Smooth muscle cell (in vitro differentiated cells): Measurements from ENCODE around the gene CNTNAP2. TPM values are rescaled to one million over a fixed set of nuclear protein-coding genes. Genes with fewer than 3 reads are reported as not detected.
A peak's percentile ranks its signal among the peaks of the same experiment; 100 is the strongest.

Source experiments
- DNase-seq: peaks from one replicate; lab custom pipeline; 2025; ENCODE audit not compliant: unreplicated experiment; lab: John Stamatoyannopoulos, UW
- H2AFZ ChIP-seq: fragments of 200-600 bp; sonication (generic); 2 replicates; pipeline ENCODE4 v1.6.0; 2016; ENCODE audit warnings: antibody characterized with exemption, low read depth, mild to moderate bottlenecking
- H3F3A ChIP-seq: fragments of 200-600 bp; sonication (generic); 2 replicates; pipeline ENCODE4 v1.6.0; 2017; ENCODE audit warnings: antibody characterized with exemption, low read depth
- H3K27ac ChIP-seq: fragments of 200-600 bp; sonication (generic); 2 replicates; pipeline ENCODE4 v1.5.1; 2016; ENCODE audit warnings: low read depth, mild to moderate bottlenecking
- H3K27me3 ChIP-seq: fragments of 200-600 bp; sonication (generic); 2 replicates; pipeline ENCODE4 v1.6.1; 2016; ENCODE audit warnings: low read depth, mild to moderate bottlenecking
- H3K36me3 ChIP-seq: fragments of 200-600 bp; sonication (generic); 2 replicates; pipeline ENCODE4 v1.5.1; 2016; ENCODE audit warnings: low read depth
- H3K4me1 ChIP-seq: fragments of 200-600 bp; sonication (generic); 2 replicates; pipeline ENCODE4 v1.5.1; 2016; ENCODE audit warnings: low read depth
- H3K4me2 ChIP-seq: fragments of 200-600 bp; sonication (generic); 2 replicates; pipeline ENCODE4 v1.6.0; 2016; ENCODE audit warnings: mild to moderate bottlenecking
- H3K4me3 ChIP-seq: fragments of 200-600 bp; sonication (generic); 2 replicates; pipeline ENCODE4 v1.5.1; 2016; ENCODE audit warnings: mild to moderate bottlenecking
- H3K79me2 ChIP-seq: fragments of 200-600 bp; sonication (generic); 2 replicates; pipeline ENCODE4 v1.6.0; 2016; ENCODE audit warnings: low read depth, mild to moderate bottlenecking
- H3K9ac ChIP-seq: fragments of 200-600 bp; sonication (generic); 2 replicates; pipeline ENCODE4 v1.6.0; 2016; ENCODE audit warnings: low read depth
- H3K9me3 ChIP-seq: fragments of 200-600 bp; sonication (generic); replicated peaks from 2 replicates; pipeline ENCODE4 v1.5.1; 2016; ENCODE audit warnings: low read depth
- H4K20me1 ChIP-seq: fragments of 200-600 bp; sonication (generic); 2 replicates; pipeline ENCODE4 v1.6.0; 2016; ENCODE audit warnings: low read depth
- WGBS: methylation state at CpG from one replicate; pipeline ENCODE4 v1.1.7; 2016; ENCODE audit warnings: low lambda C conversion rate; 5-methylcytosine and 5-hydroxymethylcytosine counted together
- polyA plus RNA-seq: library from polyadenylated mRNA; unstranded; fragments of >200 nt; fragmentation: Nextera tagmentation; extraction: Ambion mirVana; gene quantifications from 2 replicates; pipeline ENCODE4 v1.2.1, GENCODE V29; 2016
- total RNA-seq: library from RNA; depleted of rRNA; stranded (reverse); fragments of >200 nt; gene quantifications from 2 replicates; pipeline ENCODE4 v1.2.3, GENCODE V29; 2014
- TF ChIP-seq, protein P1 (sequence below): fragments of 200-600 bp; sonication (generic); IDR thresholded peaks from 2 replicates; pipeline ENCODE4 v1.5.1; 2017; ENCODE audit warnings: borderline replicate concordance, mild to moderate bottlenecking, antibody characterized with exemption; ENCODE audit not compliant: insufficient read depth, poor library complexity, severe bottlenecking

The CNTNAP2 gene
- total and polyA plus RNA-seq, 2 experiments from 2014 or later, result 1.7 to 9.0 TPM

DNA sequence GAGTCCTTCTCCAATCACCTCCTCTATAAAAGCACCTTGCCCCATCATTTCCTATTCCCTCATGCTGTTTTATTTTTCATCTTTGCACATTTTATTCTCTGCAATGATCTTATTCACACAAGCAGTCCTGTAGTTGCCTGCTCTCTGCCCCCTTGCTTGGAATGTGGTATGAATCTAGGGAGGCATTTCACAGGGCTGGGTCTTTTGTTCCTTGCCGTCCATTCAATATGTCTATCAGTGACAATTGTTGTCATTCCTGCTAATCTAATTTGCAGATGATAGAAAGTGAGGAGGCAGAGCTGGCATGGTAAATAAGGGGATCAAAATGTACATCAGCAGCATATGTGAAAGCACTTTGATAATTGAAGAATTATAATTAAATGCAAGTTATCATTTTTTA lies 2227.8 kb downstream of the CNTNAP2 start:
- H3F3A ChIP-seq, result peaks cover 7% of the 10 kb centered on the region
- peaks cover 52% of the 10 kb centered on the region for H3K4me1 ChIP-seq
- H3K27me3 ChIP-seq, result no peaks in the 10 kb centered on the region
- DNase-seq, result no peak
- no peaks in the 10 kb centered on the region for H3K79me2 ChIP-seq
- TF ChIP-seq, protein P1, sequence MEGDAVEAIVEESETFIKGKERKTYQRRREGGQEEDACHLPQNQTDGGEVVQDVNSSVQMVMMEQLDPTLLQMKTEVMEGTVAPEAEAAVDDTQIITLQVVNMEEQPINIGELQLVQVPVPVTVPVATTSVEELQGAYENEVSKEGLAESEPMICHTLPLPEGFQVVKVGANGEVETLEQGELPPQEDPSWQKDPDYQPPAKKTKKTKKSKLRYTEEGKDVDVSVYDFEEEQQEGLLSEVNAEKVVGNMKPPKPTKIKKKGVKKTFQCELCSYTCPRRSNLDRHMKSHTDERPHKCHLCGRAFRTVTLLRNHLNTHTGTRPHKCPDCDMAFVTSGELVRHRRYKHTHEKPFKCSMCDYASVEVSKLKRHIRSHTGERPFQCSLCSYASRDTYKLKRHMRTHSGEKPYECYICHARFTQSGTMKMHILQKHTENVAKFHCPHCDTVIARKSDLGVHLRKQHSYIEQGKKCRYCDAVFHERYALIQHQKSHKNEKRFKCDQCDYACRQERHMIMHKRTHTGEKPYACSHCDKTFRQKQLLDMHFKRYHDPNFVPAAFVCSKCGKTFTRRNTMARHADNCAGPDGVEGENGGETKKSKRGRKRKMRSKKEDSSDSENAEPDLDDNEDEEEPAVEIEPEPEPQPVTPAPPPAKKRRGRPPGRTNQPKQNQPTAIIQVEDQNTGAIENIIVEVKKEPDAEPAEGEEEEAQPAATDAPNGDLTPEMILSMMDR, result no peak
- no peaks in the 10 kb centered on the region for H4K20me1 ChIP-seq
- no peak overlapping the region for H3K27ac ChIP-seq
- no peak overlapping the region for H3K9ac ChIP-seq
- H3K36me3 ChIP-seq, result no peaks in the 10 kb centered on the region
- H3K4me3 ChIP-seq, result no peak overlapping the region
- H3K9me3 ChIP-seq, result no peaks in the 10 kb centered on the region
- WGBS, result 79% methylated on average over 1 of the region's 1 CpG
- H3K4me2 ChIP-seq, result no peak overlapping the region
- H2AFZ ChIP-seq, result no peak overlapping the region

DNA sequence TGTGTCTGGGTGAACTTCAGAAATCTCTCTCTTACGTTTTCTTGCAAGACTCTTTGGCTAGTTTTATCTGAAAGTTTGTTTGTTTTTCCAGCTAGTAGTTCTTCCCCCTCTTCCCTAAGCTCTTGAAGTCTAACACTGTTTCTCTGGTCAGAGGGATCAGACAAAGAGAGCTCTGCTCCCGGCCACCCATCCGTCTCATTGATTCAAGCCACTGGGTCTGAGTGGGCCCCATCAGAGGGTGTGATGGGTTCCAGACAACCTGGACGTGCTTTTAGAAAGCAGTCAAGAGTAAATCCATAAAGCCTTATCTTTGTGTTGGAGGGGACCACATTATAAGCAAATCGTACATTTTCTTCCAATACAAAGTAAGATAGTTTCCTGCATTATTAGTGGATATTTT lies 2231.4 kb downstream of the CNTNAP2 start:
- no peaks in the 10 kb centered on the region for H3K9me3 ChIP-seq
- H3K4me1 ChIP-seq, result peaks cover 29% of the 10 kb centered on the region
- peak overlapping the region; percentile 79 for H3K4me2 ChIP-seq

DNA sequence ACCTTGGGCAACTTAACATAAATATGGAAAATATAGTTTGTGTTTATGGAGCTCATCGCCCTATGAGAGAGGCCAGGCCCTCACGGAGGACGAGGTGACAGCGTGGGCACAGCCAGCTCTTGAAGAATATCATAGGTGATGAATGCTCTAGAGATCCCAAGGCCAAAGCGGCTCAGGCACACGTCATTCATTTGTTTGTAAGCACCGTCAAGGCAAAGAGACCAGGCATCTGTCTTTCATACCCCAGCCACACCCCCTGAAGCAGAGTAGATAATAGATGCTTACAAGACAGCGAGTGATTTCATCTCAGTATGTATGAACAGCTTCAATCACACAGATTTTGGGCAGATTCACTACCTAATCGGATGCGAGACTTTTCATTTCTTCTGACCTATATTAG lies 2231.9 kb downstream of the CNTNAP2 start:
- Histone ChIP-seq H3K4me1 (peaks cover 28% of the 10 kb centered on the region), H3K9me3 (no peaks in the 10 kb centered on the region), H3K9ac (no peak overlapping the region), H3K79me2 (no peaks in the 10 kb centered on the region), H3K4me2 (peak overlapping the region; percentile 79), H3K4me3 (no peak overlapping the region), H3F3A (peaks cover 12% of the 10 kb centered on the region), H2AFZ (peak overlapping the region; percentile 68), H3K36me3 (no peaks in the 10 kb centered on the region), H3K27me3 (no peaks in the 10 kb centered on the region), H3K27ac (peak overlapping the region; percentile 33), H4K20me1 (no peaks in the 10 kb centered on the region)
- WGBS, result 40% methylated on average over 10 of the region's 10 CpGs
- TF ChIP-seq, protein P1, result no peak
- no peak for DNase-seq

More for the DNA sequence above, 2231.4 kb downstream of the CNTNAP2 start:
- Histone ChIP-seq H2AFZ (peak overlapping the region; percentile 68), H3K36me3 (no peaks in the 10 kb centered on the region), H3F3A (peaks cover 12% of the 10 kb centered on the region), H3K27me3 (no peaks in the 10 kb centered on the region), H4K20me1 (no peaks in the 10 kb centered on the region), H3K4me3 (no peak overlapping the region), H3K27ac (peak overlapping the region; percentile 33), H3K9ac (no peak overlapping the region), H3K79me2 (no peaks in the 10 kb centered on the region)
- TF ChIP-seq, protein P1, result no peak
- WGBS, result 12% methylated on average over 5 of the region's 5 CpGs
- no peak for DNase-seq

DNA sequence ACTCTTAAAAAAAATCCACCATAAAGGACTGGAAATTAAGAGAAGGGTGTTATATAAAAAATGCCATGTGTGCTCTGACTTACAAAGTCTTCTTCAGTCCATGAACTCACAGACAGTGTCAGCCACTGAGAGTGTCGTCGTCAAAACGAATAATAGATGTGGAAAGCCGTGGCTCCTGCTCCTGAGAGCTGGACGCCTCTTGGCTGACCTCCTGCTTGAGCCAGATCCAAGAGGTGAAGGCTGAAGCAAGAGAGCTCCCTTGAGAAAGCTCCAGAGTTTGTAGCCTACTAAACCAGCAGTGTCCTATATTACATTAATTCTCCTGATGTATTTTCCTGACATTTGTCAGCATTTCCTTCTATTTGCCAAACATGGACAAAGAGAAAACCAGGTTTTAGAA lies 2239.7 kb downstream of the CNTNAP2 start:
- Histone ChIP-seq H3F3A (no peaks in the 10 kb centered on the region), H3K4me3 (no peak overlapping the region), H3K9ac (no peak overlapping the region), H3K4me1 (peaks cover 12% of the 10 kb centered on the region), H3K27ac (no peak overlapping the region), H3K79me2 (no peaks in the 10 kb centered on the region), H3K9me3 (no peaks in the 10 kb centered on the region), H3K27me3 (no peaks in the 10 kb centered on the region), H3K36me3 (no peaks in the 10 kb centered on the region), H2AFZ (no peak overlapping the region), H4K20me1 (no peaks in the 10 kb centered on the region), H3K4me2 (no peak overlapping the region)
- no peak for DNase-seq
- 85% methylated on average over 5 of the region's 5 CpGs for WGBS
- TF ChIP-seq, protein P1, result no peak
